ENCODE results near the gene KCNIP3. TPM values are rescaled to one million over a fixed set of nuclear protein-coding genes. Genes with fewer than 3 reads are reported as not detected.

KCNIP3 gene
- total and polyA plus RNA-seq, 9 of the 15 experiments (the other 6 are each of a cell fraction or from before 2014, with no cell fraction given), result 0.04 TPM; not detected in 8

DNA sequence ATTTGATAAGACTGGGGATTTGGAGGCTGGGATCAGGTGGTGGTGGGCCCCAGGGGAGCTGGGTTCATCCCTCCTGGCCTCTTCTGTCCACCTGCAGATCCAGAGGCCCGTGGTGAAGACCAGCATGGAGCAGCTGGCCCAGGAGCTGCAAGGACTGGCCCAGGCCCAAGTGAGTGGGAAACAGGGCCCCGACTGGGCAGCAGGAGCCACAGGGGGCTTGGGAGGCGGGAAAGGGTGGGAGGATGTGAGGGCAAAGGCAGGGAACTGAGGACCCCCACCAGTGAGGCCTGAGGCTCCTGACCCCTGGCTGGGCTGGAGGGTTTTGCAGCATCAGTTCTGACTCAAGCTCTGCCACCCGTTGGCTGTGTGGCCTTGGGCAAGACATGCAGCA, 11.6 kb upstream of the KCNIP3 start (continued):
- TF ChIP-seq, protein P1, sequence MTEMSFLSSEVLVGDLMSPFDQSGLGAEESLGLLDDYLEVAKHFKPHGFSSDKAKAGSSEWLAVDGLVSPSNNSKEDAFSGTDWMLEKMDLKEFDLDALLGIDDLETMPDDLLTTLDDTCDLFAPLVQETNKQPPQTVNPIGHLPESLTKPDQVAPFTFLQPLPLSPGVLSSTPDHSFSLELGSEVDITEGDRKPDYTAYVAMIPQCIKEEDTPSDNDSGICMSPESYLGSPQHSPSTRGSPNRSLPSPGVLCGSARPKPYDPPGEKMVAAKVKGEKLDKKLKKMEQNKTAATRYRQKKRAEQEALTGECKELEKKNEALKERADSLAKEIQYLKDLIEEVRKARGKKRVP (CRISPR knock-in tag; IDR thresholded peaks at IDR 0.05), result no peak
- TF ChIP-seq, protein P2, sequence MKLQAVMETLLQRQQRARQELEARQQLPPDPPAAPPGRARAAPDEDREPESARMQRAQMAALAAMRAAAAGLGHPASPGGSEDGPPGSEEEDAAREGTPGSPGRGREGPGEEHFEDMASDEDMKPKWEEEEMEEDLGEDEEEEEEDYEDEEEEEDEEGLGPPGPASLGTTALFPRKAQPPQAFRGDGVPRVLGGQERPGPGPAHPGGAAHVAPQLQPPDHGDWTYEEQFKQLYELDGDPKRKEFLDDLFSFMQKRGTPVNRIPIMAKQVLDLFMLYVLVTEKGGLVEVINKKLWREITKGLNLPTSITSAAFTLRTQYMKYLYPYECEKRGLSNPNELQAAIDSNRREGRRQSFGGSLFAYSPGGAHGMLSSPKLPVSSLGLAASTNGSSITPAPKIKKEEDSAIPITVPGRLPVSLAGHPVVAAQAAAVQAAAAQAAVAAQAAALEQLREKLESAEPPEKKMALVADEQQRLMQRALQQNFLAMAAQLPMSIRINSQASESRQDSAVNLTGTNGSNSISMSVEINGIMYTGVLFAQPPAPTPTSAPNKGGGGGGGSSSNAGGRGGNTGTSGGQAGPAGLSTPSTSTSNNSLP (IDR thresholded peaks at IDR 0.05; ENCODE audit: borderline replicate concordance, low read depth, low read length), result no peak
- TF ChIP-seq ZNF217 (CRISPR knock-in tag; IDR thresholded peaks at IDR 0.05) (no peak), ZNF583 (CRISPR knock-in tag; IDR thresholded peaks at IDR 0.05) (no peak), ELF4 (CRISPR knock-in tag; IDR thresholded peaks at IDR 0.05) (no peak), RAD21 (CRISPR knock-in tag; conservative IDR thresholded peaks at IDR 0.05 in 1 of 2, IDR thresholded peaks at IDR 0.05 in 1 of 2) (no peak), RBM34 (IDR thresholded peaks at IDR 0.05; ENCODE audit: borderline replicate concordance, insufficient read depth, low read length) (no peak)
- TF ChIP-seq, protein P3, sequence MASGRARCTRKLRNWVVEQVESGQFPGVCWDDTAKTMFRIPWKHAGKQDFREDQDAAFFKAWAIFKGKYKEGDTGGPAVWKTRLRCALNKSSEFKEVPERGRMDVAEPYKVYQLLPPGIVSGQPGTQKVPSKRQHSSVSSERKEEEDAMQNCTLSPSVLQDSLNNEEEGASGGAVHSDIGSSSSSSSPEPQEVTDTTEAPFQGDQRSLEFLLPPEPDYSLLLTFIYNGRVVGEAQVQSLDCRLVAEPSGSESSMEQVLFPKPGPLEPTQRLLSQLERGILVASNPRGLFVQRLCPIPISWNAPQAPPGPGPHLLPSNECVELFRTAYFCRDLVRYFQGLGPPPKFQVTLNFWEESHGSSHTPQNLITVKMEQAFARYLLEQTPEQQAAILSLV (tag; IDR thresholded peaks at IDR 0.05), result no peak

Measured in K562 (cell line).